LNCaP clone FGC (cell line): ENCODE results near the gene PRR4.

ENCODE experiments used
- DNase-seq: peaks from one replicate; pipeline ENCODE4 v3.0.0-alpha.2; 2011; ENCODE audit warnings: low read depth
- H3K4me3 ChIP-seq: 2 replicates; pipeline ENCODE4 v1.5.1; 2011; ENCODE audit warnings: mild to moderate bottlenecking, low read depth, low read length, control low read depth
- CTCF ChIP-seq: IDR thresholded peaks from 2 replicates; pipeline ENCODE4 v1.5.1; 2012; ENCODE audit warnings: mild to moderate bottlenecking; ENCODE audit not compliant: control insufficient read depth, insufficient read depth; ENCODE audit errors: extremely low read depth

PRR4 gene

GRCh38 chr12:10842862-10843261, 6.4 kb downstream of the PRR4 start:
- DNase-seq: no peak
- no peak for TF ChIP-seq CTCF
- H3K4me3 ChIP-seq: no peak overlapping the region

- DNase-seq: no peak
- no peak for TF ChIP-seq CTCF
- H3K4me3 ChIP-seq: no peak overlapping the region
These were observed 10.8 kb downstream of the PRR4 start for GRCh38 chr12:10838461-10838860.

GRCh38 chr12:10829994-10830393, 19.3 kb downstream of the PRR4 start:
- no peak for TF ChIP-seq CTCF
- no peak overlapping the region for H3K4me3 ChIP-seq
- DNase-seq: no peak

GRCh38 chr12:10826258-10826657, 23.0 kb downstream of the PRR4 start, which contains the start of gene TAS2R10:
TAS2R10 (minus strand) TSS chr12:10826358; CDS start chr12:10826269, 89 bp downstream.
- DNase-seq: no peak
- no peak for TF ChIP-seq CTCF
- H3K4me3 ChIP-seq: no peak within 1 kb of the TSS

- H3K4me3 ChIP-seq: no peak overlapping the region
- DNase-seq: no peak
- TF ChIP-seq CTCF: no peak
These were observed 24.3 kb downstream of the PRR4 start for GRCh38 chr12:10824957-10825356.

- DNase-seq: no peak
- no peak overlapping the region for H3K4me3 ChIP-seq
- no peak for TF ChIP-seq CTCF
These were observed 37.3 kb downstream of the PRR4 start for GRCh38 chr12:10811883-10812536.

- DNase-seq: no peak
- no peak within 1 kb of the TSS for H3K4me3 ChIP-seq
- no peak for TF ChIP-seq CTCF
These were observed 39.2 kb downstream of the PRR4 start, which contains the start of gene TAS2R9 for GRCh38 chr12:10810068-10810467. TAS2R9 (minus strand) TSS chr12:10810168; CDS start chr12:10810075, 93 bp downstream.
